GM21515 (cell line): Measurements from ENCODE around the gene NLRP5.
"Not testable (repeated sequence)": the region's sequence is repeated elsewhere in the genome, so short reads cannot be mapped to it uniquely, and the experiment has no call there.

Experiments used
- ATAC-seq: cut with Tn5 transposase; IDR thresholded peaks from one replicate; pipeline ENCODE4 v1.9.1; 2021; ENCODE audit not compliant: unreplicated experiment

The NLRP5 gene

GRCh38 chr19:55986487-55986886 is at the start of gene NLRP5:
TSS of gene NLRP5 (plus strand) at chr19:55986775.
- ATAC-seq = no peak

GRCh38 chr19:55939206-55939605 is 47.4 kb upstream of the NLRP5 start:
- ATAC-seq = no peak

- ATAC-seq = no peak
Observed at GRCh38 chr19:55940306-55940705, 46.3 kb upstream of the NLRP5 start.

GRCh38 chr19:55947532-55947931 is 39.0 kb upstream of the NLRP5 start, which contains the start of gene NLRP8:
TSS of gene NLRP8 (plus strand) at chr19:55947832.
- ATAC-seq = no peak

- not testable (repeated sequence) for ATAC-seq
Observed at GRCh38 chr19:55950566-55950965, 36.0 kb upstream of the NLRP5 start.

GRCh38 chr19:55956431-55956830 is 30.1 kb upstream of the NLRP5 start:
- ATAC-seq = no peak

GRCh38 chr19:55958356-55958755 is 28.2 kb upstream of the NLRP5 start:
- no peak for ATAC-seq

- no peak for ATAC-seq
Observed at GRCh38 chr19:55959996-55960675, 26.4 kb upstream of the NLRP5 start.

GRCh38 chr19:55962186-55962585 is 24.4 kb upstream of the NLRP5 start:
- ATAC-seq = no peak

- ATAC-seq = no peak
Observed at GRCh38 chr19:55973982-55974381, 12.6 kb upstream of the NLRP5 start.

GRCh38 chr19:55980415-55980814 is 6.2 kb upstream of the NLRP5 start:
- no peak for ATAC-seq

- no peak for ATAC-seq
Observed at GRCh38 chr19:55985254-55985653, 1.3 kb upstream of the NLRP5 start.

- no peak for ATAC-seq
Observed at GRCh38 chr19:55990831-55991230, 4.3 kb downstream of the NLRP5 start.

- no peak for ATAC-seq
Observed at GRCh38 chr19:55993492-55993891, 6.9 kb downstream of the NLRP5 start.

- ATAC-seq = no peak
Observed at GRCh38 chr19:56014765-56015164, 28.2 kb downstream of the NLRP5 start.

- no peak for ATAC-seq
Observed at GRCh38 chr19:56015756-56016155, 29.2 kb downstream of the NLRP5 start.

- ATAC-seq = not testable (repeated sequence)
Observed at GRCh38 chr19:56019325-56019724, 32.8 kb downstream of the NLRP5 start.

GRCh38 chr19:56020355-56020975 is 33.9 kb downstream of the NLRP5 start:
- ATAC-seq = not testable (repeated sequence)

GRCh38 chr19:56026769-56027168 is 40.2 kb downstream of the NLRP5 start:
- no peak for ATAC-seq

- no peak for ATAC-seq
Observed at GRCh38 chr19:56053596-56053995, 67.0 kb downstream of the NLRP5 start.

GRCh38 chr19:56066152-56067023 is 79.8 kb downstream of the NLRP5 start:
- no peak for ATAC-seq

- no peak for ATAC-seq
Observed at GRCh38 chr19:56069642-56070041, 83.1 kb downstream of the NLRP5 start.
